ENCODE data around the gene SMC5.

GRCh38 chr9:70347046-70347445 lies 88.3 kb downstream of the SMC5 start:
- TF ChIP-seq, protein P1, sequence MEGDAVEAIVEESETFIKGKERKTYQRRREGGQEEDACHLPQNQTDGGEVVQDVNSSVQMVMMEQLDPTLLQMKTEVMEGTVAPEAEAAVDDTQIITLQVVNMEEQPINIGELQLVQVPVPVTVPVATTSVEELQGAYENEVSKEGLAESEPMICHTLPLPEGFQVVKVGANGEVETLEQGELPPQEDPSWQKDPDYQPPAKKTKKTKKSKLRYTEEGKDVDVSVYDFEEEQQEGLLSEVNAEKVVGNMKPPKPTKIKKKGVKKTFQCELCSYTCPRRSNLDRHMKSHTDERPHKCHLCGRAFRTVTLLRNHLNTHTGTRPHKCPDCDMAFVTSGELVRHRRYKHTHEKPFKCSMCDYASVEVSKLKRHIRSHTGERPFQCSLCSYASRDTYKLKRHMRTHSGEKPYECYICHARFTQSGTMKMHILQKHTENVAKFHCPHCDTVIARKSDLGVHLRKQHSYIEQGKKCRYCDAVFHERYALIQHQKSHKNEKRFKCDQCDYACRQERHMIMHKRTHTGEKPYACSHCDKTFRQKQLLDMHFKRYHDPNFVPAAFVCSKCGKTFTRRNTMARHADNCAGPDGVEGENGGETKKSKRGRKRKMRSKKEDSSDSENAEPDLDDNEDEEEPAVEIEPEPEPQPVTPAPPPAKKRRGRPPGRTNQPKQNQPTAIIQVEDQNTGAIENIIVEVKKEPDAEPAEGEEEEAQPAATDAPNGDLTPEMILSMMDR (conservative IDR thresholded peaks at IDR 0.05 in 1 of 2, IDR thresholded peaks at IDR 0.05 in 1 of 2; ENCODE audit: extremely low read depth in 1 of 2, insufficient read depth in 1 of 2, low read depth in 1 of 2, low read length in 2 of 2) = no peak
- no peak for TF ChIP-seq EZH2 (IDR thresholded peaks at IDR 0.05; ENCODE audit: borderline replicate concordance, low read length)

Data from mammary epithelial cell (primary cell).